Esophagus muscularis mucosa (tissue), 4 donors: ENCODE results near the gene ELP2. TPM values are rescaled to one million over a fixed set of nuclear protein-coding genes. Genes with fewer than 3 reads are reported as not detected.
A peak's percentile ranks its signal among the peaks of the same experiment; 100 is the strongest.

Experiments used
- DNase-seq: peaks from one replicate; pipeline ENCODE4 v3.0.0-alpha.2; 2017; ENCODE audit errors: extremely low spot score
- H3K27ac ChIP-seq, 4 donors: fragments of 200-600 bp; sonication (generic); replicated peaks in 1 of 4; 1 replicate in 3 of 4; 2 replicates in 1 of 4; pipeline ENCODE4 v1.5.1; 2016 to 2019; ENCODE audit warnings: mild to moderate bottlenecking in 1 of 4
- H3K27me3 ChIP-seq, 4 donors: fragments of 200-600 bp; sonication (generic); one replicate each; pipeline versions ENCODE4 v1.5.1 to v1.6.0; 2016 to 2019
- H3K36me3 ChIP-seq, 4 donors: fragments of 200-600 bp; sonication (generic); one replicate each; pipeline ENCODE4 v1.5.1; 2016 to 2019
- H3K4me1 ChIP-seq, 4 donors: fragments of 200-600 bp; sonication (generic); one replicate each; pipeline ENCODE4 v1.5.1; 2016 to 2019
- H3K4me3 ChIP-seq, 4 donors: fragments of 200-600 bp; sonication (generic); 1 replicate in 2 of 4; 2 replicates in 2 of 4; pipeline ENCODE4 v1.5.1; 2016 to 2019; ENCODE audit warnings: mild to moderate bottlenecking in 4 of 4, moderate library complexity in 1 of 4
- H3K9me3 ChIP-seq, 4 donors: fragments of 200-600 bp; sonication (generic); 1 replicate in 3 of 4; 2 replicates in 1 of 4; pipeline ENCODE4 v1.5.1; 2016 to 2019
- EP300 ChIP-seq: sonication (generic); formaldehyde crosslinking; IDR thresholded peaks from one replicate; pipeline ENCODE4 v1.6.1; 2017; ENCODE audit warnings: antibody characterized with exemption
- POLR2A ChIP-seq: fragments of 450-650 bp; IDR thresholded peaks from one replicate; pipeline ENCODE4 v1.6.1; 2017; ENCODE audit warnings: antibody characterized with exemption, moderate library complexity, mild to moderate bottlenecking, low read depth
- POLR2AphosphoS5 ChIP-seq, 2 donors: sonication (generic); formaldehyde crosslinking; IDR thresholded peaks; one replicate each; pipeline ENCODE4 v1.6.1; 2017; ENCODE audit warnings: antibody characterized with exemption in 2 of 2
- WGBS: methylation state at CpG from one replicate; pipeline ENCODE4 v1.1.5; 2018; 5-methylcytosine and 5-hydroxymethylcytosine counted together
- intact Hi-C: fragments of 100-400 bp; cut with DNase I; formaldehyde crosslinking; loops from one replicate; pipeline ENCODE4 v1.15.1; 2023
- total RNA-seq, 4 donors: library from RNA; depleted of rRNA; stranded (reverse); fragments of >200 nt; gene quantifications; one replicate each; pipeline versions ENCODE4 v1.1.0 to v1.2.1, GENCODE V29; 2016
- TF ChIP-seq, protein P1 (sequence below), 3 experiments: fragments of 200-600 bp in 2 of 3; fragments of 450-650 bp in 1 of 3; sonication (generic) in 2 of 3; IDR thresholded peaks; one replicate each; pipeline ENCODE4 v1.5.1; 2017 to 2019; ENCODE audit warnings: antibody characterized with exemption in 3 of 3, mild to moderate bottlenecking in 2 of 3, moderate library complexity in 1 of 3

Gene ELP2
- total RNA-seq, 4 donors from 2014 or later: 43.4 to 63.1 (median 48.2) TPM

DNA sequence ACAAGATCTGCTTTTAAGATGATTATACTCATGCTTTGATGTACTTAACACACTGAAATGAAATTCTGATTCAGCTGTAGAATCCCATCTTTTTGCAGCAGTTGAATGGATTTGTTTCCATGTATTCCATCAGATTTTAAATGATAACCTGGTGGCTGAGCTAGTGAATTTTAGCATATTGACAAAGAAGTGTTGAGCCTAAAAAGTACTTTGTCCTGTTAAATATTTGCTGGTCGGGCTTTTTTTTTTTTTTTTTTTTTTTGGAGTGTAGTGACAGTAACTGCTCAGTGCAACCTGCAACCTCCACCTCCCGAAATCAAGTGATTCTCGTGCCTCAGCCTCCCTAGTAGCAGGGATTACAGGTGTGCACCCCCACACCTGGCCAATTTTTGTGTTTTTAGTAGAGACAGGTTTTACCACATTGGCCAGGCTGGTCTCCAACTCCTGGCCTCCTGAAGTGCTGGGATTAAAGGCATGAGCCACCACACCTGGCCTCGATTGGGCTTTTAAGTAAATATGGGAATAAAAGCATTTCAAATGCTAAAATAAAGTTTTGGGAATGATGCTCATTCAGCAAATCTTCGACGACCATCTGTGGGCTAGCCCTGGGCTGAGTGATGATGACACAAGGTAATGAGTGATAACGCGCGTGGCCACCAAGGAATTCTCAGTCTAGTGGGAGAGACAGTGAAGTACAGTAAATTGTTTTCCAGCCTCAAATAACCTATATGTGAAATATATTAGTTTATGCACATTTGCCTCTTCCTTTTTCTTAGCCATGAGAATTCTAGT, 2.2 kb downstream of the ELP2 start:
- H3K4me1 ChIP-seq: peaks cover 29 to 51% (median 38%) of the 10 kb centered on the region in 4 donors
- H3K4me3 ChIP-seq: peak overlapping the region in 2 of 4 donors; percentile 92 to 93
- DNase-seq: no peak
- no peaks in the 10 kb centered on the region for H3K27me3 ChIP-seq
- WGBS: 91% methylated on average over 9 of the region's 9 CpGs
- intact Hi-C loops: loop anchor here (10.0 kb wide), 1 partner anchor 107 kb away; no protein-coding TSS in a partner anchor
- TF ChIP-seq POLR2AphosphoS5 (IDR thresholded peaks at IDR 0.05): no peak
- no peak for TF ChIP-seq POLR2A
- no peak for TF ChIP-seq EP300
- TF ChIP-seq, protein P1, sequence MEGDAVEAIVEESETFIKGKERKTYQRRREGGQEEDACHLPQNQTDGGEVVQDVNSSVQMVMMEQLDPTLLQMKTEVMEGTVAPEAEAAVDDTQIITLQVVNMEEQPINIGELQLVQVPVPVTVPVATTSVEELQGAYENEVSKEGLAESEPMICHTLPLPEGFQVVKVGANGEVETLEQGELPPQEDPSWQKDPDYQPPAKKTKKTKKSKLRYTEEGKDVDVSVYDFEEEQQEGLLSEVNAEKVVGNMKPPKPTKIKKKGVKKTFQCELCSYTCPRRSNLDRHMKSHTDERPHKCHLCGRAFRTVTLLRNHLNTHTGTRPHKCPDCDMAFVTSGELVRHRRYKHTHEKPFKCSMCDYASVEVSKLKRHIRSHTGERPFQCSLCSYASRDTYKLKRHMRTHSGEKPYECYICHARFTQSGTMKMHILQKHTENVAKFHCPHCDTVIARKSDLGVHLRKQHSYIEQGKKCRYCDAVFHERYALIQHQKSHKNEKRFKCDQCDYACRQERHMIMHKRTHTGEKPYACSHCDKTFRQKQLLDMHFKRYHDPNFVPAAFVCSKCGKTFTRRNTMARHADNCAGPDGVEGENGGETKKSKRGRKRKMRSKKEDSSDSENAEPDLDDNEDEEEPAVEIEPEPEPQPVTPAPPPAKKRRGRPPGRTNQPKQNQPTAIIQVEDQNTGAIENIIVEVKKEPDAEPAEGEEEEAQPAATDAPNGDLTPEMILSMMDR (IDR thresholded peaks at IDR 0.05): no peak
- no peak overlapping the region for H3K27ac ChIP-seq
- H3K36me3 ChIP-seq: peaks cover 2 to 22% (median 11%) of the 10 kb centered on the region in 4 donors
- H3K9me3 ChIP-seq: no peaks in the 10 kb centered on the region

DNA sequence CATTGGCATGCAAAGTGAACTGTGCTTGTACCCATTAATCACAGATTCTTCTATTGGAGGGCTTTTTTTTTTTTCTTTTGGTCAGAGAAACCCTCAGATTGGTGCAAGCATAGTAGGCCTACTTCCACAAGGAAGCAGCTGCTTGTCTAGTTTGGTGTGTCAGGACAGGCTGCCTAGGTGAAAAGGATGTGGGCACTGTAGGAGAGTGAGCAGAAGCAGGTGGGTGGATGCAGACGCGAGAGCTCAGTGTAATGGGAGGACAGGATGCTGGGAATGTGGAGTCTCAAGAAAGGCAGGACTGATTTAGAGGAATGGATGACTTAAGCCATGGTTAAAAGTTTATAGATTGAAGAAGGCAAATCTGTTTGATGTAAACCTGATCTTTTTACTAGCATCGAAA, 3.1 kb downstream of the ELP2 start:
- DNase-seq: no peak
- Histone ChIP-seq H3K27me3 (no peaks in the 10 kb centered on the region), H3K36me3 (peaks cover 7 to 31% (median 20%) of the 10 kb centered on the region in 4 donors), H3K4me1 (peaks cover 25 to 47% (median 33%) of the 10 kb centered on the region in 4 donors), H3K9me3 (no peaks in the 10 kb centered on the region), H3K4me3 (no peak overlapping the region), H3K27ac (no peak overlapping the region)
- intact Hi-C loops: loop anchor here (10.0 kb wide), 1 partner anchor 108 kb away; no protein-coding TSS in a partner anchor
- 66% methylated on average over 3 of the region's 3 CpGs for WGBS
- TF ChIP-seq POLR2A (no peak), POLR2AphosphoS5 (IDR thresholded peaks at IDR 0.05) (no peak), EP300 (no peak)
- TF ChIP-seq, protein P1 (IDR thresholded peaks at IDR 0.05): no peak

DNA sequence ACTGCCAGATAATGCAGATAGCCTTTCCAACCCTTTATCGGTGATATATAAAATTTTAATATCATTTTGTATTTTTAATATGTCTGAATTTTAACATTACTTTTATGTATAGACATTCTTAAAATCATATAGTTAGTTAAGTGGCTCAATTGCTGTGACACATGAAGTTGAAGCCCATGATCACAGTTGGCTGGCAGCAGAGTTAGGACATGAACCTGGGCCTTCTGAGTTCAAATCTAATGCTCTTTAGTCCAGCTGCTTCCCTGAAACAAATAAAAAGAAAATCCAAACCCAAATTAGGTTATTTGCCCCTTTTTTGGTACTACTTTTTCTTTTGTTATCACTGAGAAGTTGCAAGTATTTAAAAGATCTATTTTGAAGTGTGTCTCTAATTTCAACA, 5.6 kb downstream of the ELP2 start:
- Histone ChIP-seq H3K27me3 (no peaks in the 10 kb centered on the region), H3K4me3 (no peak overlapping the region), H3K36me3 (peaks cover 21 to 56% (median 43%) of the 10 kb centered on the region in 4 donors), H3K9me3 (no peaks in the 10 kb centered on the region), H3K27ac (no peak overlapping the region), H3K4me1 (peaks cover 19 to 40% (median 27%) of the 10 kb centered on the region in 4 donors)
- TF ChIP-seq, protein P1 (IDR thresholded peaks at IDR 0.05): no peak
- TF ChIP-seq EP300 (no peak), POLR2A (no peak), POLR2AphosphoS5 (IDR thresholded peaks at IDR 0.05) (no peak)
- intact Hi-C loops: loop anchor here (10.0 kb wide), 1 partner anchor 110 kb away; no protein-coding TSS in a partner anchor
- no peak for DNase-seq
- WGBS: 97% methylated on average over 1 of the region's 1 CpG

DNA sequence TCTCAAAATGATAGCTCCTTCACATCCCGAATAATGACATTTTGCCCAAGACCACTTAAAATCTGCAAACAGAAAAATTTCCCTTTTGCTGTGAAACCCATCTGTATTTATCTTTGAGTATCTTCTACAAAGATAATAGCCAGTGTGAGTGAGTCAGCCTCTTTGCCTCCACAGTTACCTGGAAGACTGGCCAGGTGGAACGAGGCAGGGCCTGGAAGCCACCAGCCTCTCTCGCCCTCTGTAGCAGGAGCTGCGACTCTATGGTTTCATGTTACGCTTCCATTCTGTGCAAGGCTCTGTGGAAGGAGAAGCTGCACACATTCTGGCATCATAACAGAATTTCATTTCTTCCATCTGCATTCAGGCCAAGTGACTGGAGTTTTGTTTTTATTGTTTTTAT, 9.5 kb downstream of the ELP2 start:
- intact Hi-C loops: loop anchor here (10.0 kb wide), 1 partner anchor 114 kb away; no protein-coding TSS in a partner anchor
- 89% methylated on average over 5 of the region's 5 CpGs for WGBS
- Histone ChIP-seq H3K4me3 (no peak overlapping the region), H3K27me3 (no peaks in the 10 kb centered on the region), H3K4me1 (peaks cover 0 to under 1% (median 0%) of the 10 kb centered on the region in 4 donors), H3K9me3 (no peaks in the 10 kb centered on the region), H3K27ac (no peak overlapping the region), H3K36me3 (peaks cover 34 to 89% (median 71%) of the 10 kb centered on the region in 4 donors)
- DNase-seq: no peak
- no peak for TF ChIP-seq POLR2A
- TF ChIP-seq, protein P1 (IDR thresholded peaks at IDR 0.05): no peak
- no peak for TF ChIP-seq EP300
- TF ChIP-seq POLR2AphosphoS5 (IDR thresholded peaks at IDR 0.05): no peak
